ENCODE data around the gene STX1B. TPM values are rescaled to one million over a fixed set of nuclear protein-coding genes. Genes with fewer than 3 reads are reported as not detected.

The STX1B gene
- total RNA-seq, 1 experiment from 2014 or later = 3.9 TPM

DNA sequence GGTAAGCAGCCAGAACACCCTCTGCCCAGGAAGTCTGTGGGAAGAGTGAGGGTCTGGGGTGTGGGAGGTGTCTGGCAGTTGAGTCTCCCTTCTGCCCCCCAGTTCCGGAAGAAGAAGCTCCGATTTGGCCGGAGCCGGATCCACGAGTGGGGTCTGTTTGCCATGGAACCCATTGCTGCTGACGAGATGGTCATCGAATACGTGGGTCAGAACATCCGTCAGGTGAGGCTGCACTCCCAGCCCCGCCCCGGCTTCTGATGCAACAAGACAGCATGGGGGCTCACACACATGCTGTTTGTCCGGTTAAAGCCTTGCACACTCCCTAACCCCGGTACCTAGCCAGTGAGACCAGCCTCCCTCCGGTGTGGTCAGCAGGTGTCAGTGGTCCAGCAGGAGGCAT is 29.5 kb downstream of the STX1B start:
- BruUV-seq (replicated peaks) = no TSS peak
- ChIA-PET POLR2A (ENCODE audit: unreplicated experiment) (no interaction called here), CTCF (no interaction called here)
- H3K4me1 ChIP-seq (replicated peaks; ENCODE audit: insufficient read depth) = no peaks in the 10 kb centered on the region; the same call in 1 of the 2 replicates
- peak in 1 of 2 experiments; percentile 9 for DNase-seq
- H3K4me2 ChIP-seq = no peak overlapping the region
- no peaks in the 10 kb centered on the region for H3K79me2 ChIP-seq (ENCODE audit: low read depth)
- H2AFZ ChIP-seq = no peak overlapping the region
- H3K36me3 ChIP-seq (ENCODE audit: low read depth) = peaks cover 7% of the 10 kb centered on the region; the same call in 1 of the 2 replicates
- no peaks in the 10 kb centered on the region for H3K9me3 ChIP-seq (ENCODE audit: insufficient read depth, low read depth)
- no peak overlapping the region for H3K4me3 ChIP-seq
- peaks cover 7% of the 10 kb centered on the region for H4K20me1 ChIP-seq (ENCODE audit: insufficient read depth)
- peaks cover 25% of the 10 kb centered on the region; the same call in 1 of the 2 replicates for H3F3A ChIP-seq (ENCODE audit: insufficient read depth, low read depth)
- no peaks in the 10 kb centered on the region for H3K9me2 ChIP-seq (ENCODE audit: insufficient read depth)
- H3K27ac ChIP-seq = no peak overlapping the region
- H3K27me3 ChIP-seq (ENCODE audit: insufficient read depth, low read depth) = no peaks in the 10 kb centered on the region
- intact Hi-C loops (cut with micrococcal nuclease; ENCODE audit: unreplicated experiment) = no loop called here
- TF ChIP-seq, protein P1, sequence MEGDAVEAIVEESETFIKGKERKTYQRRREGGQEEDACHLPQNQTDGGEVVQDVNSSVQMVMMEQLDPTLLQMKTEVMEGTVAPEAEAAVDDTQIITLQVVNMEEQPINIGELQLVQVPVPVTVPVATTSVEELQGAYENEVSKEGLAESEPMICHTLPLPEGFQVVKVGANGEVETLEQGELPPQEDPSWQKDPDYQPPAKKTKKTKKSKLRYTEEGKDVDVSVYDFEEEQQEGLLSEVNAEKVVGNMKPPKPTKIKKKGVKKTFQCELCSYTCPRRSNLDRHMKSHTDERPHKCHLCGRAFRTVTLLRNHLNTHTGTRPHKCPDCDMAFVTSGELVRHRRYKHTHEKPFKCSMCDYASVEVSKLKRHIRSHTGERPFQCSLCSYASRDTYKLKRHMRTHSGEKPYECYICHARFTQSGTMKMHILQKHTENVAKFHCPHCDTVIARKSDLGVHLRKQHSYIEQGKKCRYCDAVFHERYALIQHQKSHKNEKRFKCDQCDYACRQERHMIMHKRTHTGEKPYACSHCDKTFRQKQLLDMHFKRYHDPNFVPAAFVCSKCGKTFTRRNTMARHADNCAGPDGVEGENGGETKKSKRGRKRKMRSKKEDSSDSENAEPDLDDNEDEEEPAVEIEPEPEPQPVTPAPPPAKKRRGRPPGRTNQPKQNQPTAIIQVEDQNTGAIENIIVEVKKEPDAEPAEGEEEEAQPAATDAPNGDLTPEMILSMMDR (conservative IDR thresholded peaks at IDR 0.05) = no peak
- TF ChIP-seq EZH2 (IDR thresholded peaks at IDR 0.05; ENCODE audit: low read depth) = no peak

DNA sequence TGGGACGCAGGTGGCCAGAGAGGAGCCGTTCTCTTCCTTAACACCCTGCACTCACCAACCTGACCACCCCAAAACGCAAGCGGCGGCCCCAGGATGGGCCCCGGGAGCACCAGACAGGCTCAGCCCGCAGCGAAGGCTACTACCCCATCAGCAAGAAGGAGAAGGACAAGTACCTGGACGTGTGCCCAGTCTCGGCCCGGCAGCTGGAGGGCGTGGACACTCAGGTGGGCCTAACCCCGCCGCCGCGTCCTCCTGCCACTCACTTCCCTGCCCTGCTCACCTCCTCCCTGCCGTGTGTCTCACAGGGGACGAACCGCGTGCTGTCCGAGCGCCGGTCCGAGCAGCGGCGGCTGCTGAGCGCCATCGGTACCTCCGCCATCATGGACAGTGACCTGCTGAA is 30.0 kb downstream of the STX1B start:
- no peaks in the 10 kb centered on the region; the same call in 1 of the 2 replicates for H3K4me1 ChIP-seq (replicated peaks; ENCODE audit: insufficient read depth)
- H3K9me2 ChIP-seq (ENCODE audit: insufficient read depth) = no peaks in the 10 kb centered on the region
- H3K4me3 ChIP-seq = no peak overlapping the region
- no peaks in the 10 kb centered on the region for H3K27me3 ChIP-seq (ENCODE audit: insufficient read depth, low read depth)
- no peaks in the 10 kb centered on the region for H3K9me3 ChIP-seq (ENCODE audit: insufficient read depth, low read depth)
- H2AFZ ChIP-seq = no peak overlapping the region
- ChIA-PET POLR2A (ENCODE audit: unreplicated experiment) (no interaction called here), CTCF (no interaction called here)
- peak in 1 of 2 experiments; percentile 18 for DNase-seq
- TF ChIP-seq EZH2 (IDR thresholded peaks at IDR 0.05; ENCODE audit: low read depth) = no peak
- TF ChIP-seq, protein P1 (conservative IDR thresholded peaks at IDR 0.05) = no peak
- intact Hi-C loops (cut with micrococcal nuclease; ENCODE audit: unreplicated experiment) = no loop called here
- H4K20me1 ChIP-seq (ENCODE audit: insufficient read depth) = peaks cover 11% of the 10 kb centered on the region
- BruUV-seq (replicated peaks) = no TSS peak
- H3F3A ChIP-seq (ENCODE audit: insufficient read depth, low read depth) = peaks cover 25% of the 10 kb centered on the region; the same call in 1 of the 2 replicates
- no peak overlapping the region for H3K4me2 ChIP-seq
- H3K79me2 ChIP-seq (ENCODE audit: low read depth) = no peaks in the 10 kb centered on the region
- peaks cover 7% of the 10 kb centered on the region; the same call in 1 of the 2 replicates for H3K36me3 ChIP-seq (ENCODE audit: low read depth)
- H3K27ac ChIP-seq = no peak overlapping the region

DNA sequence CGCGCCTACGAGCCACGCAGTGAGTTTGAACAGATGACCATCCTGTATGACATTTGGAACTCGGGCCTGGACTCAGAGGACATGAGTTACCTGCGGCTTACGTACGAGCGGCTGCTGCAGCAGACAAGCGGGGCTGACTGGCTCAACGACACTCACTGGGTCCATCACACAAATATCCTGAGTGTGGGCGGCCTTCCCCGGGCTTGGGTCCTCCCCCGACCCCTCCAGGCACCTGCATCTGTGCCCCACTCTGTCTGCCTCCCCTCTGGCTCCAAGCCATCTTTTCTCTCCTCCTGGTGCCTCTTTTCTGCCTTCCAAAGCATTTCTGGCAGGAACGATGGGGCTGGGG is 30.4 kb downstream of the STX1B start:
- Histone ChIP-seq H3K4me3 (no peak overlapping the region), H3K4me2 (no peak overlapping the region), H2AFZ (no peak overlapping the region), H4K20me1 (ENCODE audit: insufficient read depth) (peaks cover 11% of the 10 kb centered on the region), H3K79me2 (ENCODE audit: low read depth) (no peaks in the 10 kb centered on the region), H3K27ac (no peak overlapping the region), H3K27me3 (ENCODE audit: insufficient read depth, low read depth) (no peaks in the 10 kb centered on the region), H3K9me2 (ENCODE audit: insufficient read depth) (no peaks in the 10 kb centered on the region), H3K36me3 (ENCODE audit: low read depth) (peaks cover 7% of the 10 kb centered on the region; the same call in 1 of the 2 replicates), H3K9me3 (ENCODE audit: insufficient read depth, low read depth) (no peaks in the 10 kb centered on the region), H3K4me1 (replicated peaks; ENCODE audit: insufficient read depth) (no peaks in the 10 kb centered on the region; the same call in 1 of the 2 replicates), H3F3A (ENCODE audit: insufficient read depth, low read depth) (peaks cover 25% of the 10 kb centered on the region; the same call in 1 of the 2 replicates)
- intact Hi-C loops (cut with micrococcal nuclease; ENCODE audit: unreplicated experiment) = no loop called here
- no TSS peak for BruUV-seq (replicated peaks)
- ChIA-PET CTCF (no interaction called here), POLR2A (ENCODE audit: unreplicated experiment) (no interaction called here)
- peak in 1 of 2 experiments; percentile 1 for DNase-seq
- TF ChIP-seq, protein P1 (conservative IDR thresholded peaks at IDR 0.05) = no peak
- TF ChIP-seq EZH2 (IDR thresholded peaks at IDR 0.05; ENCODE audit: low read depth) = no peak
